GM12878 (cell line): ENCODE measurements around the gene TOX4.

Experiments used
- BACH1 ChIP-seq: fragments of 450-650 bp; IDR thresholded peaks from 2 replicates; pipeline ENCODE4 v1.6.1; 2017; ENCODE audit warnings: mild to moderate bottlenecking, borderline replicate concordance
- CTCF ChIP-seq, 3 experiments: IDR thresholded peaks in 2 of 3; conservative IDR thresholded peaks in 1 of 3; 2 replicates each; pipeline ENCODE4 v1.5.1; 2011; ENCODE audit warnings: low read depth in 3 of 3, low read length in 3 of 3, mild to moderate bottlenecking in 3 of 3, control low read depth in 2 of 3, moderate library complexity in 2 of 3, inconsistent platforms in 1 of 3, mixed read lengths in 1 of 3; ENCODE audit not compliant: control insufficient read depth in 2 of 3, insufficient read depth in 1 of 3; ENCODE audit errors: extremely low read depth in 1 of 3
- EP300 ChIP-seq, 2 experiments: fragments of 150-350 bp in 1 of 2; IDR thresholded peaks; 2 replicates each; pipeline ENCODE4 v1.6.1; 2011 to 2012; ENCODE audit warnings: low read depth in 2 of 2, low read length in 2 of 2, borderline replicate concordance in 1 of 2, improper control_type of control experiment in 1 of 2, inconsistent platforms in 1 of 2; ENCODE audit not compliant: control insufficient read depth in 1 of 2
- ETV6 ChIP-seq, 2 experiments: fragments of 450-650 bp in 1 of 2; IDR thresholded peaks in 1 of 2; conservative IDR thresholded peaks in 1 of 2; 2 replicates each; pipeline ENCODE4 v1.6.1; 2014; ENCODE audit warnings: antibody characterized with exemption in 1 of 2, borderline replicate concordance in 1 of 2, low read depth in 1 of 2, mild to moderate bottlenecking in 1 of 2, moderate library complexity in 1 of 2
- EZH2 ChIP-seq: IDR thresholded peaks from 2 replicates; pipeline ENCODE4 v1.6.1; 2012; ENCODE audit warnings: low read depth, mild to moderate bottlenecking, control low read depth, inconsistent platforms, low read length, borderline replicate concordance; ENCODE audit not compliant: control insufficient read depth
- FOS ChIP-seq: IDR thresholded peaks from 3 replicates; pipeline ENCODE4 v1.6.1; 2011; ENCODE audit warnings: borderline replicate concordance; ENCODE audit not compliant: insufficient read length; ENCODE audit errors: extremely low read depth
- HDAC2 ChIP-seq: fragments of 200-600 bp; sonication (generic); IDR thresholded peaks from 2 replicates; pipeline ENCODE4 v1.6.1; 2017
- JUND ChIP-seq: IDR thresholded peaks from 2 replicates; pipeline ENCODE4 v1.6.1; 2012; ENCODE audit warnings: low read depth, mild to moderate bottlenecking, low read length, improper control_type of control experiment, moderate library complexity
- MAX ChIP-seq: IDR thresholded peaks from 2 replicates; pipeline ENCODE4 v1.6.1; 2012; ENCODE audit warnings: low read depth, low read length, improper control_type of control experiment
- POLR2A ChIP-seq: IDR thresholded peaks from 2 replicates; pipeline ENCODE4 v1.6.1; 2011; ENCODE audit warnings: low read depth, mild to moderate bottlenecking, low read length
- POLR2AphosphoS5 ChIP-seq: IDR thresholded peaks from 2 replicates; pipeline ENCODE4 v1.6.1; 2011; ENCODE audit warnings: mild to moderate bottlenecking, low read length, inconsistent platforms
- REST ChIP-seq: IDR thresholded peaks from 2 replicates; pipeline ENCODE4 v1.6.1; 2012; ENCODE audit warnings: mild to moderate bottlenecking, low read depth, low read length
- SIN3A ChIP-seq: IDR thresholded peaks from 2 replicates; pipeline ENCODE4 v1.6.1; 2012; ENCODE audit warnings: low read depth, low read length, improper control_type of control experiment
- TF ChIP-seq, protein P1 (sequence below): IDR thresholded peaks from 2 replicates; pipeline ENCODE4 v1.6.1; 2012; ENCODE audit warnings: low read depth, low read length, improper control_type of control experiment

- no peak for TF ChIP-seq CTCF (IDR thresholded peaks at IDR 0.05 in 2 of 3, conservative IDR thresholded peaks at IDR 0.05 in 1 of 3; ENCODE audit: control insufficient read depth in 2 of 3, extremely low read depth in 1 of 3, insufficient read depth in 1 of 3, low read depth in 3 of 3, low read length in 3 of 3)
- peak; percentile 91 for TF ChIP-seq POLR2AphosphoS5
- no peak; the same call in 1 of the 2 replicates for TF ChIP-seq SIN3A
- no peak for TF ChIP-seq ETV6 (conservative IDR thresholded peaks at IDR 0.05 in 1 of 2, IDR thresholded peaks at IDR 0.05 in 1 of 2; ENCODE audit: borderline replicate concordance in 1 of 2, low read depth in 1 of 2)
- peak; percentile 90 for TF ChIP-seq POLR2A
- no peak for TF ChIP-seq JUND
- peak; percentile 58; the same call in 1 of the 2 replicates for TF ChIP-seq BACH1
- TF ChIP-seq EP300 (IDR thresholded peaks at IDR 0.05; ENCODE audit: borderline replicate concordance in 1 of 2, control insufficient read depth in 1 of 2, low read depth in 2 of 2, low read length in 2 of 2), result no peak
- TF ChIP-seq REST, result 0 out of 2 replicates have a peak, but pooled peaks have one; percentile 29
- TF ChIP-seq MAX, result no peak; the same call in 1 of the 2 replicates
- no peak for TF ChIP-seq HDAC2
- peak; percentile 33 for TF ChIP-seq FOS
- no peak for TF ChIP-seq EZH2
- TF ChIP-seq, protein P1, sequence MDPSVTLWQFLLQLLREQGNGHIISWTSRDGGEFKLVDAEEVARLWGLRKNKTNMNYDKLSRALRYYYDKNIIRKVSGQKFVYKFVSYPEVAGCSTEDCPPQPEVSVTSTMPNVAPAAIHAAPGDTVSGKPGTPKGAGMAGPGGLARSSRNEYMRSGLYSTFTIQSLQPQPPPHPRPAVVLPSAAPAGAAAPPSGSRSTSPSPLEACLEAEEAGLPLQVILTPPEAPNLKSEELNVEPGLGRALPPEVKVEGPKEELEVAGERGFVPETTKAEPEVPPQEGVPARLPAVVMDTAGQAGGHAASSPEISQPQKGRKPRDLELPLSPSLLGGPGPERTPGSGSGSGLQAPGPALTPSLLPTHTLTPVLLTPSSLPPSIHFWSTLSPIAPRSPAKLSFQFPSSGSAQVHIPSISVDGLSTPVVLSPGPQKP, result no peak; the same call in 1 of the 2 replicates
These were observed 39.7 kb upstream of the TOX4 start for GRCh38 chr14:21437063-21437901.
